ENCODE data around the gene PSMA2.

- TF ChIP-seq, protein P1, sequence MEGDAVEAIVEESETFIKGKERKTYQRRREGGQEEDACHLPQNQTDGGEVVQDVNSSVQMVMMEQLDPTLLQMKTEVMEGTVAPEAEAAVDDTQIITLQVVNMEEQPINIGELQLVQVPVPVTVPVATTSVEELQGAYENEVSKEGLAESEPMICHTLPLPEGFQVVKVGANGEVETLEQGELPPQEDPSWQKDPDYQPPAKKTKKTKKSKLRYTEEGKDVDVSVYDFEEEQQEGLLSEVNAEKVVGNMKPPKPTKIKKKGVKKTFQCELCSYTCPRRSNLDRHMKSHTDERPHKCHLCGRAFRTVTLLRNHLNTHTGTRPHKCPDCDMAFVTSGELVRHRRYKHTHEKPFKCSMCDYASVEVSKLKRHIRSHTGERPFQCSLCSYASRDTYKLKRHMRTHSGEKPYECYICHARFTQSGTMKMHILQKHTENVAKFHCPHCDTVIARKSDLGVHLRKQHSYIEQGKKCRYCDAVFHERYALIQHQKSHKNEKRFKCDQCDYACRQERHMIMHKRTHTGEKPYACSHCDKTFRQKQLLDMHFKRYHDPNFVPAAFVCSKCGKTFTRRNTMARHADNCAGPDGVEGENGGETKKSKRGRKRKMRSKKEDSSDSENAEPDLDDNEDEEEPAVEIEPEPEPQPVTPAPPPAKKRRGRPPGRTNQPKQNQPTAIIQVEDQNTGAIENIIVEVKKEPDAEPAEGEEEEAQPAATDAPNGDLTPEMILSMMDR (conservative IDR thresholded peaks at IDR 0.05): no peak
- no peak for TF ChIP-seq EZH2 (IDR thresholded peaks at IDR 0.05; ENCODE audit: low read depth)
These were observed 29.6 kb downstream of the PSMA2 start for GRCh38 chr7:42902331-42902730.

All from PC-9 (cell line).